Measurements from ENCODE around the gene NT5M.

The NT5M gene

DNA sequence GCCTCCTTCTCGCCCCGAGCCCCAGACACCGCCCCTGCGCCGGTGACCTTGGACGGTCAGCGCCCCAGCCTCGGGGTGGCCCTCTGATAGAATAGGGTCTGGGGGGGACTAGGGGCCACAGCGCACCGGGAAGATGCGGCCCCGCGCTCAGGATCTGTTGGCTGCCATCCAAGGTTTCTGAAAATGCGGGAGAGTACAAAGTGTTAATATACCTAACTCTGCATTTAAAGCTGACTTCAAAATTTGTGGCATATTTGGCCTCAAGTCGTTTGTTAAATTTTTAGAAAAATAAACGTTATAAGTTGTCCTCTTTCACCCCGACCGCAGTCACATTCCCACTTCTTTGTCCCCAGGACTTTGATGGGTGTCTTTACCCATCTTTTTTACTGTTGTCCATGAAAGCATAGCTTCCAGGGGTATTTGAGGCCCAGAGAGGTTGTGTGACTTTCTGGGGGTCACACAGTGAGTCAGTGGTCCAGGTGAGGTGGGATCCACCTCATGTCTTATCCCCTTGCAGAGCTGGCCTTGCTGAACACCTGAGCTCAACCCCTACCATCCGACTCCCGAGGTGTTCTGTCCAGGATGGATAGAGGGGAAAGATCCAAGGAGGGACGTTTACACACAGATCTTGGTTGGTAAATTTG, 796 bp downstream of the NT5M start:
- no peak for DNase-seq

- DNase-seq, result no peak
Measured at GRCh38 chr17:17304521-17304985, 1.4 kb downstream of the NT5M start.

GRCh38 chr17:17305281-17305801, 2.2 kb downstream of the NT5M start:
- DNase-seq, result peak; percentile 39

DNA sequence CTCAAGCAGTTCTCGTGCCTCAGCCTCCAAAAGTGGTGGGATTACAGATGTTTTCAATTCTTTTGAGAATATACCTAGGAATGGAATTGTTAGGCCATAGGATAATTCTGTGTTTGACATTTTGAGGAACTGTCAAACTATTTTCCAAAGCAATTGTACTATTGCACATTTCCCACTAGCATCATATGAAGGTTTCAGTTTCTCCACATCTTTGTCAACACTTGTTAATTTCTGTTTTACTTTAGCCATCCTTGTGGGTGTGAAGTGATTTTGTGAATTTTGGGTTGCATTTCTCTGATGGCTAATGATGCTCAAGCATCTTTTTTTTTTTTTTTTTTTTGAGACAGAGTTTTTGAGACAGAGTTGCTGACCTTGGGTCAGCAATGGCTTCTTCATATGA, 6.2 kb downstream of the NT5M start:
- no peak for DNase-seq

GRCh38 chr17:17313350-17313991, 10.3 kb downstream of the NT5M start:
- DNase-seq, result no peak

GRCh38 chr17:17314501-17315071, 11.4 kb downstream of the NT5M start:
- no peak for DNase-seq

DNA sequence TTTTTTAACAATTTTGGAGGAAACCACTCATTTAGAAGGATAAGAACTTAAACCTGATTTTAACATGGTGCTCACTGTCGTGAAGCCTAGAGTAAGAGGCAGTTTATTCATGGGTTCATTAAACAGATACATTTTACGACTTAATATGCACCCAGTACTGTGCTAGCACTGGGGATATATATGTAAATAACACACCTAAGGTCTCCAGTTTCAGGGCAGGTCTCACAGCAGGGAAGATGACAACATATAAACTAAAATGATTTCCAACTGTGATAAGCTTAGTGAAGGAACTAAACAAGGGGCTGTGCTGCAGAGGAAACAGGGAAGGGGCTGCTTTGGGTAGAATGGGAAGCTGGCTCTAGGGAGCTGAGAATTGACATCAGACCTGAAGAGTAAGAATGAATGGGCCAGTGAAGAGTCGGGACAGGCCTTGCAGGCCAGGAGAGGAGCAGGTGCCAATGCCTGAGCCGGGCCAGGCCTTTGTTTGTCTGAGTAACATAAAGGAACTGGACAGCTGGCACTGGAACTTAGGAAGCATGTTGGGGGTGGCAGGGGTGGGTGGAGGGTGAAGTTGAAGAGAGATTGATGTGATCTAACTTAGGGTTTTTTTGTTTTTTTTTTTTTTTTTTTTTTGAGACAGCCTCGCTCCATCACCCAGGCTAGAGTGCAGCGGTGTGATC, 12.1 kb downstream of the NT5M start:
- no peak for DNase-seq

GRCh38 chr17:17320188-17320910, 17.2 kb downstream of the NT5M start:
- no peak for DNase-seq

- DNase-seq, result no peak
Measured at GRCh38 chr17:17320911-17321220, 17.7 kb downstream of the NT5M start.

DNA sequence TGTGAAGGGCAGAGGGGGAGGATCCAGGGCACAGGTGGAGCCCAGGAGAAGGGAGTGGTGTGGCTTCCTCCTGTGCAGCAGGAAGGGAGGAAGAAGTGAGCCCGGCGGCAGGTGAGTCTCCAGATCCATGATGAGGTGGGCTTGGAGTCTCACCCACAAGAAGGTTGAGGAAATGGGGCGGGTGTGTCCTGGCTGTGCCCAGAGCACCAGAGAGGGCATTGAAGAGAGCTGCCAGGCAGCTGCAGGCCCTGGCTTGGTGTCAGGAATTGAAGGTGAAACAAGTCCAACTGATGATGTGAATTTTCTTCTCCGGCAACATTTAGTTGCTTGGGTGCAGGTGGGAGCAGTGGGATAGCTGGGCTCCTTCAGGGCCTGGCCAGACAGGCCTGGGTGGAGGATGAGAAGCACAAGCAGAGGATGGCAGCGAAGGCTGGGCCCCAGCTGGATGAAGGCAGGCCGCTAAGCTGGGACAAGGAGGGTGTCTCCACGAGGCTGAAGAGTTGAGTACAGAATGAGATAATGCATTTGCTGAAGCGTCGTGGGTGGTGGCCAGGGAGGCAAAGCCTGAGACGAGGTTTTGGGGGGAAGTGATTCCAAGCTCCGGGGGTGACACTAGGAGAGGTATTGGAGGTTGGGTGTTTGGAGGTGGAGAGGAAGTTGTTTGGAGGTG, 18.3 kb downstream of the NT5M start:
- DNase-seq, result no peak

- no peak for DNase-seq
Measured at GRCh38 chr17:17322516-17323510, 19.6 kb downstream of the NT5M start.

- no peak for DNase-seq
Measured at GRCh38 chr17:17324616-17325015, 21.4 kb downstream of the NT5M start.

DNA sequence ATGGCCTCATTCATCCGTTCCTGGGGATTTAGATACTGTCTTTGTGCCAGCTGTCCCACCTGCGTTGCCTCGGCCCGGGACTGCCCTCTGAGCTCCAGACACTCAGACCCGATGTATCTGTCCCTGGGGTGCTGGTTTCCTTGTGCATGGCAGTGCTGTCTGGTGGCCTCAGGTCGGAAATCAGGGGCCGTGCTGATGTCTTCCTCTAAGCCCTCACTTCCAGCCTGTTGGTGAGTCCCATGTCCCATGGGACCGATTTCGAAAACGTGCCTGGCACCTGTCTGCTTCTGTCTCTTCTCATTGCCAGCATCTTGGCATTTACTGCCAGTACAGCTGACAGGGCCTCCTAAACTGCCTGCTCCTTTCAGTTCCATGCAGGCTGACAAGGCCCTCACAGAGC, 22.1 kb downstream of the NT5M start:
- DNase-seq, result no peak

DNA sequence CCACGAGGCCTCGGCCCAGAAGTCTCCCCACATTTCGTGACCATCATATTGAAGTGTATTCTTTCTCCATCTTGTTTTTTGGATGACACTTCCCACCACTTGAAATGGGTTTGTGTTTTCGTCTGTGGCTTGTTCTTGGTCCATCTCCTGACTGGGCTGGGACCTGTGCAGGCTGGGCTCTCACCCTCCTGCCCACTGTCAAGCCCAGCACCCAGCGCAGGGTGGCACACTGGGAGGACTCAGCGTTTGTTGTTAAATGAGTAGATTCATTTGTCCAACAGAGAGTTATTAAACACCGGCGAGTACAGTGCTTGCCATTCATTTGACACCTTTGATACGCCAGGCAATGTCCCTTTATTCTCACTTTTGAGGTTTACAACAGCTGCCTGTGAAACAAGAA, 22.6 kb downstream of the NT5M start:
- no peak for DNase-seq

DNA sequence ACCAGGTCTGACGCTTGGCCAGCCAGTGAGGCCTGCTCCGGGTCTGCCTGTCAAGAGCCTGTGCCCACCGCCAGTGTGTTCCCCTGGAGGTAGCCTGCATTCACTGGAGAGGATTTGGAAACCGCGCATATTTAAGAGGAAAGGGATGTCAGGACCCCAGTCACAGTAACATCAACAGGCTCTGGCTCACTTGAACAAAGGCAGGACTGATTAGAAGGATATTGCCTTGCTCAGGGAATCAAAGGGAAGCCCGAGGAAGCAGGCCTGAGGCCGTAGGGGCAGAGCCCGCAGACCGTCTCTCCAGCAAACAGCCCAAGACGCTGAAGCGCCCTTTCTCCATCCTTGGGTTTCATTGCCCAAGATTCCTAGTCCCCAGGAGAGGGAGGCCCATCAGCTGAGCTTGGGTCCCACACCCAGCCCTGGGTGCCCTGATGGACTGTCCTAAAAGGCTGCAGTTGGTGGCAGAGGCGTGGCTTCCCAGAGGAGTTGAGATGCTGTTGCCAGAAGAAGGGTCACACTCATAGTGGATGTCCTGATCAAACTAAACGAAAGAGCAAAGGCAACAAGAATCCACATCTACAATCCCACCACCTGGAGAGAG, 23.2 kb downstream of the NT5M start:
- no peak for DNase-seq

DNA sequence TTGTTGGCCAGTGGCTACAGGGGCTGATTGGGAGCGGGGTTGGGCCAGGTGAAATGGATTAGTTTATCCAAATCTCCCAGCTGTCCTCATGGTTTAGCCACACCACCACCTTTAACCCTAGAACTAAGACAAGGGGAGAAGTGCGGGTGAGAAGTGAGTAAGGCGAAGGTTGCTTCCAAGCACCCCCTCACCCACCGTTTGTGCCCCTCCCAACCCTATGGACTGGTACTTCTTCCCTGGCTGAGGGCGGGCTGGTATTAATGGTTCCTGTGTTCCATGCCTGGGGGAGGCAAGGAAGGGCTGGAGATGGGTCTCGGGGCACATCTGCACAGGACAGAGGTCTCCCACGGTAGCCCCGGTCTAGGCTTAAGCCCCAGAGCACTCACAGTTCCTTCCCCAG, 25.1 kb downstream of the NT5M start:
- DNase-seq, result no peak

GRCh38 chr17:17341452-17341851, 38.3 kb downstream of the NT5M start:
- no peak for DNase-seq

DNA sequence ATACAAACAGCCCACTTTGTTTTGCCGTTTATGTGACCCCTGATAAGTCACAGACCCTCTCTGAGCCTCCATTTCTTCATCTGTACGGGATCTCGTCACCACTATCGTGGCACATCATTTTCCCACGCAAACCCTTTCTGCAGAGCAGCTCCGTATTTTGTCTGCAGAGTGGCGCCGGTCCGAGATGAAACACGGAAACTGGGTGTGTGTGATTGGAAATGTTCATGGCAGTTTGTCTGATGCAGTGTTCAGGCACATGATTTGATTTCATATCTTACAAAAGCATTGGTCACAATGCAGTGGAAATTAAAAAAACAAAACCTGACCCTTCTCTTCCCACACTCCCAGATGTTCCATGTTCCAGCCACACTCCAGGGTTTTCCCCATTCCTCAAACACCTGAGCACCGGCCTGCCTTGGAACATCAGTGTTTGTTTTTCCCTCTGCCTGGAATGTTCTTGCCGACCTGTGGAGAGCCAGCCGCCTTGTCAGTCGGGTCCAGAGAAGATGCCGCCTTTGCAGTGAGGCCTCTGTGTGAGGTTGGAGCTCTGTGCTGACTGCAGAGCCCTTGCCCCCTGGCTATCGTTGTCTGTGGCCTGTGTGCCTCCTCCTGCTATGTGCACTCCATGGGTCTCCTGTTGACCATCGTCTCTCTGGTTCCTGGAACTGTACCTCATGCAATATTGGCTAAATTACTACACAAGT, 39.2 kb downstream of the NT5M start:
- DNase-seq, result no peak

DNA sequence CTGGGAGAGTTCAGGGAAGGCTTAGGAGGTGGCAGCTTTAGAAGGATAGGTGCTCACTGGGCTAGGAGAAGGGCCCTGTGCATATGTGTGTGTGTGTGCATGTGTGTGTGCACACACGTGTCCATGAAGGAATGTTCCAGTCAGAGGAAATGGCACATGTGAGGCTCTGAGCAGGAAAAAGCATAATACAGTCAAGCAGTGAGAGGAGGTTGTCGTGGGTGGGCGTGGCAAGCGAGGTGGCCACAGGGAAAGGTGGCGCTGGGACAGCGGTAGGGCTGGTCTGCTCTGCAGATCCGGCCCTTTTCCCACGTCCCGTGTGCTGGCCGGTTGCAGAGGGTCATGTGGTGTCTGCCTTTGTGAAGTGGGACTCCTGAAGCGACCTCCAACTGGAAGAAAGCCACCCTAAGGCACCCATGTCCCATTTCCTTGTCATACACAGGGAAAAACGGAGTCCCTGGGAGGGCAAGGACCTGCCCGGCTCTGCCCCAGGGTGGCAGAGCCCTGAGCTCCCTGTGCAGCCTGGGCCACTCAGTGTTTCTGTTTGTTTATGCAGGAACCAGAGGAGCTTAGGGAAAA, 40.1 kb downstream of the NT5M start:
- DNase-seq, result peak; percentile 27
